T-helper 2 cell (primary cell): ENCODE results near the gene PTPRG.

Experiments used
- DNase-seq, 5 experiments: peaks; one replicate each; pipeline versions ENCODE4 v3.0.0 to v3.0.0-alpha.2; 2012 to 2022

PTPRG gene

DNA sequence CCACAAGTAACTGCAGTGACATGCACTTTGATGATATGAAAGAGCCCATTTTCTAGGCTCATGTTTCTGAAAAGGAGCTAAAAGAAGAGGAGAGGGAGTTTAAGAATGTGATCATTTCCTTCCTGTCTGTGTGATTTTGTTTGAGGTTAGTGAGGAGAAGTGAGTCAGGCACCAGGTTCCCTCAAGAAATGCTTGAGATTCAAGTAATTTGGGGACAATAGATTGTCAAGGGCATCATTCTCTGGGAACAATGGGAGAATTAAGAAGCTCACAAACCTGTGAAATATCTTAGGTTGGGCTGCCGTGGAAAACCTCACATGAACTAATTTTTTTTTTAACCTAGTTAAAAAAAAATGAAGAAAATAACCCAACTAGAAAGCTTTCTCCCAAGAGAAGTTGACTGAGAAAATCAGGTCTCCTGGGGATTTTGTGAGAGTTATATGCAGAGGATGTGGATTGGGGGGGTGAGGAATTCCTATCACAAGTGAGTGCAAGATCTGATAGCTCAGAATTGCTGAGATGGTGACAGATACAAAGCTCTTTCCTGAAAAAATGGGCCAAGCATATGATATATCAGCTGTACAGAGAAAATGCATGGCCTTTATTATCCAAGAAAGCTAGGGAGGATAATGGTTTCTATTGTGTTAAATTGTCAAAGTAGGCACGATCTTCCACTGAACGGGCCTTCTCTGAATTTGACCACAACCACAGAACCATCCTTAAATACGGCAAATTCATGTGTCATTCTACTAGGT, 608.7 kb downstream of the PTPRG start:
- DNase-seq: no peak

DNA sequence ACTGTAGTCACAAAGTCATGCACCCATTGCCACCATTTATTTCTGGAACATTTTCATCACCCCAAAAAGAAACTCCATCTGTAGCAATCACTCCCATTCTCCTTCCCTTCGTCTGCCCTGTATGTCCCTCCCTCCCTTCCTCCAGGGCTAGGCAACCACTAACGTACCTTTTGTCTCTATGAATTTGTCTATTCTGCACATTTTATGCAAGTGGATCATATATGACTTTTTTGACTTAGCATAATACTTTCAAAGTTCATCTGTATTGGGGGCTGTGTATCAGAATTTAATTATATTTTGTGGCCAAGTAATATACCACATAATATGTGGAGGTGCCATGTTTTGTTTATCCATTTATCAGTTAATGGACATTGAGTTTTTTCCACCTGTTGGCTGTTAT, 610.4 kb downstream of the PTPRG start:
- DNase-seq: no peak

DNA sequence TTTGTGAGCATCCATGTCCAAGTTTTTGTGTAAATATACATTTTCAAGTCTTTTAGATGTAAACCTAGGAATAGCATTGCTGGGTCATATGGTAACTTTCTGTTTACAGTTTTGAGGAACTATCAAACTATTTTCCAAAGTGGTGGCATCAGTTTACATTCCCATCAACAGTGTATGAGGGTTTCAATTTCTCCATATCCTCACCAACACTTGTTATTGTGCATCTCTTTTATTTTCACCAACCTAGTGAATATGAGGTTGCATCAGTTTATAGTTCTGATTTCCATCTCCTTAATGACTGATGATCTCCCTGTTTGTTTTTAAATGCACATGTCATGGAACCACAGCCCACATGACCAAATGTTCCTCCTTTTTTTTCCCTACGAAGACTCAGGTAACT, 610.8 kb downstream of the PTPRG start:
- DNase-seq: no peak

DNA sequence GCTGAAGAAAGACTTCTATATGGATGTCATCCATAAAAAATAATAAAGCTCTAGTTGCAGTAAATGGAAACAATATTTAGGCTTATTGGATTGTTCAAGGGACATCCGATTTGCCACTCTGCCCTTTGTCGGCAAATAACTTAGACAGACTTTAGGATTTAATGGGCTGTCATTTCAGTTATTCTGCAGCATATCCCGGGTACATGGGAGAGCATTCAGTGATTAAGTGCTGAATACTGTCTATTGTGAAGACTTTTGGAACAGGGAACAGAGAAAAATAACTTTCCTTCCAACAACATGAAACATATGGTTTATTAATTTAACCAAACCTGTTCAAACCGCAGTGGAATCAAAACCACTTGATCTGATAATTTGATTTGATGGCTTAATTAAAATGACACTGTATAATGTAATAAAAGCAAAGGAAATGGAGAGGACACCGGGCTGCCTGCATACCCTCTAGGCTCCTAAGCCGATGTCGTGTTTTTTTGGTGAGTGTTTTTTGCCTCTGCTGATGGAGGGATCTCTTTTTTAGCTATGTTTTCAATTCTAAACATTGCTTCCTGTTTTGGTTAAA, 612.7 kb downstream of the PTPRG start:
- no peak for DNase-seq

DNA sequence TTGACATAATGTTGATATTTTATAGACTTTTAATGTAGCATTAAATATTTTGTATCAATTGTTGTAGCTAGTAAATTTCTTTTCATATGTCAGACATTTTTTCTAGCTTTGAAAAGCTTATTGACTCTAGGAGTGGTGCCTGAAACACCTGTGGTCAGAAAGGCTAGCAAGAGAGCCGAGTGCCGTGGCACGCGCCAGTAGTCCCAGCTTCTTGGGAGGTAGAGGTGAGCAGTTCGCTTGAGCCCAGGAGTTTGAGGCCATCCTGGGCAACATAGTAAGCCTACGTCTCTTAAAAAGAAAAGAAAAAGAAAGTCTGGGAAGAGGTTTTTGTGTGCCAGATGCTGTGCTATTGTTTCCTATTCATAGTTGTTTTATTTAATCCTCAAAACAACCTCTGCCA, 613.8 kb downstream of the PTPRG start:
- no peak for DNase-seq

DNA sequence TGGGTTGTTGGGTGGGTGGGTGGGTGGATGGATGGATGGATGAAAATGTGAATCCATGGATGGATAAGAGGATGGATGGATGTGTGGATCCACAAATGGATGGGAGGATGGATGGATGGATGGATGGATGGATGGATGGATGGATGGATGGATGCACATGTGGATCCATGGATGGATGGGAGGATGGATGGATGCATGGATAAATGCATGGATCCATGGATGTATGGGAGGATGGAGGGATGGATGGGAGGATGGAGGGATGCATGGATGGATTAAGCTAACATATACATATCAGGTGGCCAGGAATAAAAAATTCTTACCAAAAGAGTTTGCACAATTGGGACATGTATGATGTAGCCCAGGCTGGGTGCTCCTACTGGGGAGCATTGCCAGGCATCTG, 616.7 kb downstream of the PTPRG start:
- no peak for DNase-seq

DNA sequence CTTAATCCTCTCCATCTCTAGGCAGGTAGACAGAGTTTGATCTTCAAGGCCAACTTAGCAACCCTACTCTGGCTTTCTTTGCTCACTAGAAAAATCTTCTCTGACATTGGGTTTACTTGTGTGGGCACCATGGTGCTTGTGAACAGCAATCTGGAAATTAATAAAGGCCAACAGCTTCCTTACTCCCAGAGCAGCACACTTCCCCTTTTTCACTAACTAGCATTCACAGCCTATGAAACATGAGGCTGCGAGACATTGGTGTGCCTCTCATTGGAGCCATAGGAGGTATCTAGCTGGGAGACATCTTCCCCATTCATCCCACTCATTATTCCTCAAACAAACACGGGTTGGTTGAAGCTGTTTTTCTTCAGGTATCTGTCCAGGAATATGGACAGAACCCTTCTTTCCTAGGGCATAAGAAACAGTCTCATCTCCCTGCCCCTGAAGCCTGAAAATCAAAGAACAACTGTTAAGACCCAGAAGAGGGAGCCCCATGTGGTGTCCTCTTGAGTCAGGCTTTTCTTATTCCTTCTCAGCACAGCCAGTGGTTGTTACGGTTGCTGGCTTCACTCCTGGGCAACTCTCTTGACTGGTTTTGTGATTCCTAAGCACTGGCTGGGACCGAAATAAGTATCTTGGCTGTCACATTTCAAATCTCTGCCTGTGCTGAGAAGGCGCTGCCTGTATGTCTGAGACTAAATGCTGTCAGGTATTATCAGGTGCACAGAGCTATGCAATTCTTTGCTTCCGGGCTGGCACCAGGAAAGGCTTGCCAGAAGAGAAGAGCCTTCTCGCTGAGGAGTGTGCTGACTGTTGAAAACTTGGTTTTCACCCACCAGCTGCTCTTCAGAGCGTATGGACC, 617.6 kb downstream of the PTPRG start:
- DNase-seq: no peak

DNA sequence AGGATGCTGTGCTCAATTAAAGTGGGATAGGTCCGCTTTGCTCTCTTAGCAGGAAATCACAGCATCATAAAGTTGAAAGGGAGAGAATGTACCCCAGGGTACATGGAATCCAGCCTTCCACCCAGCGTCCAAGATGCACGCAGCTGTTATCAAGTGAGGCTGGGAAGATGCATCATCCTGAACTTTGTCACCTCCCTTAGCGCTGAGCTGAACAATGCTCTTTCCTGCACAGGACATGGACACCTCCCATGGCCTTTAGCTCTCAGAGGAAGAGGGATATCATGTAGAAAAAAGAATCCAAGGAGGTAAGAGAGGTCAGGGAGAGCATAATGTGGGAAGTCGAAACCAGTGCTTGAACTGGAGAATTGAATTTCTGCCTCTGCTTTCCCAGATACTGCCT, 619.1 kb downstream of the PTPRG start:
- no peak for DNase-seq

DNA sequence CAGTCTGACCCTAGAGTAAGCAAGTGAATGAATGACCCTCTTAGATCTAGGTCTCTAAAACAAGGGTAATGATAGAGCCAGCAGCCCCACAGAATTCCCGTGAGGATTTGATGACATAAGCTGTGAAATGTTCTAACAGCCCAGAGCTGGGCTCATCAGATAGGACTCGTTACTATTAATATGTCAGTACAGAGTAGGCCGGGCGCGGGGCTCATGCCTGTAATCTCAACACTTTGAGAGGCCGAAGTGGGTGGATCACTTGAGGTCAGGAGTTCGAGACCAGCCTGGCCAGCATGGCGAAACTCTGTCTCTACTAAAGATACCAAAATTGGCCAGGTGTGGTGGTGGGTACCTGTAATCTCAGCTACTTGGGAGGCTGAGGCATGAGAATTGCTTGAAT, 621.7 kb downstream of the PTPRG start:
- DNase-seq: no peak

DNA sequence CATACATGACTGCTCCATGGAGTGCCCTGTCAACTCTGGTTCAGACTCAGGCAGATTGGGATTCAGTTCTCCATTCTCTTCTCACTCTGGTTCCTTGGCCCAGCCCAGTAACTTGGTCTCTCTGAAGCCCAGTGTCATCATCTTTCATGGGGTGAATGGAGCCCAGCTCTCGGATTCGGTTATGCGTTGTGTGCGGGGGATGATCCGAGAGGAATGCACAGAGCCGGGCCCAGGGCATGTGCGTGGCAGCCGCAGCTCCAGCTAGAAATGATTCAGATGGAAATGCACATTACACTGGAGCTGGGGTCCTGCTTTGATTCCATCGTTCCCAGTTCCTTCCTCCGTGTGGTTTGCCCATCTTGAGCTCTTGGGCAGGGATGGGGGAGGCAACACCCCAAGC, 622.6 kb downstream of the PTPRG start:
- no peak for DNase-seq

DNA sequence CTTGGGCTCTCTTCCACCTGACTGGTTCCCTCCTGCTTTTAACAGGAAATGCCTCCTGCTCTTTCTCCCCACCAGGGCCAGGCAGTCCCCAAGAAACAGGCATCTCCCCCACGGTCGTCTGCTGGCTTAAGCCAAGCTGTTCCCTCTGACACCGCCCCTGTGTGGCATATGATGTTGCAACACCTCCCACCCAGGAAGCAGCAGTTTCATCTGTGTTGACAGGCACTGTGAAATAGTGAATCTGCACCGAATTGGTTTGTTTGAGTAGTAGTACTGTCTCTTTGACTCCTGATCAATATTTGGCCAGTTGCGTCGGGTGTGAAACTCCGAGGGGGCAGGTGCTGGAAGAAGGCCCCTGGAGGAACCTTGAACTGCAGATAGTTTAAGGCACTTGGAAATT, 623.2 kb downstream of the PTPRG start:
- DNase-seq: no peak

DNA sequence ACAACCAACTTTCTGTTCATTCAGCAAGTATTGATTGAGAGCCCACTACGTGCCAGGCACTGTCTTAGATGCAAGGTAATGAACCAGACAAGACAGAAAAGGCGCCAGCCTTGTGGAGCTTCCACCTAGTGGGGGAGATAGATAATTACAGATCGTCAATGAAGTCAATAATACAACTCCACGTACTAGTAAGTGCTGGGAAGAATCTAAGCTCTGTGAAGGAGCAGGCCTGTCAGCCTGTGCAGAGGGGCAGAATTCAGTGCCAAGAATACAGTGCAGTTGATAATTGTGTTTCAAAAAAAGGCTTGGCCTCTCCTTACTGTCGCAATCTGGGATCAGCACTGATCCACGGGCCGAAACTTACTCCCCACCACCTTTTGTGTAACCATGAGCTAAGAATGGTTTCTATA, 625.7 kb downstream of the PTPRG start:
- DNase-seq: no peak

DNA sequence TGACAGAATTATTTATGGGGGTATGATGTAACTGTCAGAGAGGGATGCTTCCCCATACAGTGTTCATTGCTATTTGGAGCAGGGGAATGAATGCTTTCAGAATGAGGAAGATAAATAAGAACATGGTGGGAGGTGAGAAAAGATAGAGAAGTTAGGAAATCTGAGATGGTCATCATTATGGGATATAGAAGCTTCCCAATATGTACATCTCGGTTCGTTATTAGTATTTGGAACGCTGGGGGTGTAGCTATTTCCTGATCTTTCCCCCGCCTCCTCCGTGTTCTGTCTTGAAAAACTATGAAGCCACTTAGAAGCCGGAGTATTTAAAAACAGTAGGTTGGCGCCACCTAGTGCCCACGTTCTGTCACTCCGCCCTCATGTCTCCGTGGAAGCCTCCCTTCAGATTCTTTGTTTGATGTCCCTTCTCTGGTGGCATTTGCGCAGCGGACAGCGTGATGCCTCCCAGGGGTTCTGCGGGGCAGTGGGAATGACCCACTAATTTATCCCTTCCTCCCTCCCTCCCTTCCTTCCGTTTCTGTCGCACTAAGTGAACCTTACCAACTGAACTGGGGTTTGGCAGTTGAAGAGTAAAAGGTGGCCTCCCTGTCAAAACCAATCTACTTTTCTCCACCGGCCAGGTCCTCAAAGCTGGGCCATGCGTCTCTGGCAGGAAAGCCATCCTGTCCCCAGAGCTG, 627.5 kb downstream of the PTPRG start:
- DNase-seq: peak in 4 of 5 experiments; percentile 22 to 67 (median 44)

DNA sequence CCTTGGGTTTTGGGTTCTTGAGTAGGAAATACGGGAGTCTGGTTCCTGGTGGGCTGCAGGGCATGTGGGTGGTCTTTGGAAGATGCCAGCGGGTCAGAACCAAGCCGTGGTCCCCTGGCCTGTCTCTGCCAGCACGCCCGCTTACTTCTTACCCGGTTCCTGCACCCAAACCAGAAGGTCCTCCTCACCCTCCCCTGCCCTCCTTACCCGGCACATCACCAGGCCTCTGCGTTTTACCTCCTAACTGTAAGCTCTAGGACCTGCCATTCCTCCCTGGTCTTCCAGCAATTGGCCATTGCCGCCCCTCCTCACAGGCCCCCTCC, 628.0 kb downstream of the PTPRG start:
- no peak for DNase-seq

DNA sequence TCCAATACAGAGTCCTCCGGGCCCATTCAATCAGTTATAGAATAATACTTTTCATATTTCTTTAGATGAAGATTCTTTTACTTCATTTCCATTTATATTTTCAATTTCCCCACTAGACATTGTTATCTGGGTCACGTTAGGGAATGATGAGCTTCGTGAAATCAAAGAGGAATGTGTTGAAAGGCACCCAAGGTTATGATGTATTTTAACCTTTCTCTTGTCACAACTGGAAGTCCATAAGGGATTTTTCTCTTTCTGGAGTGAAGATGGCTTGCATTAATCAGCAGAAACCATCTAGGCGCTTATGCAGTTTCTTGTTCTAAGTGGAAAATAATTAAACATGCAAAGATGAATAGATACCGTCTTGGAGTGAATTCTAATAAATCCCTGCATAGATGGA, 631.5 kb downstream of the PTPRG start:
- no peak for DNase-seq

DNA sequence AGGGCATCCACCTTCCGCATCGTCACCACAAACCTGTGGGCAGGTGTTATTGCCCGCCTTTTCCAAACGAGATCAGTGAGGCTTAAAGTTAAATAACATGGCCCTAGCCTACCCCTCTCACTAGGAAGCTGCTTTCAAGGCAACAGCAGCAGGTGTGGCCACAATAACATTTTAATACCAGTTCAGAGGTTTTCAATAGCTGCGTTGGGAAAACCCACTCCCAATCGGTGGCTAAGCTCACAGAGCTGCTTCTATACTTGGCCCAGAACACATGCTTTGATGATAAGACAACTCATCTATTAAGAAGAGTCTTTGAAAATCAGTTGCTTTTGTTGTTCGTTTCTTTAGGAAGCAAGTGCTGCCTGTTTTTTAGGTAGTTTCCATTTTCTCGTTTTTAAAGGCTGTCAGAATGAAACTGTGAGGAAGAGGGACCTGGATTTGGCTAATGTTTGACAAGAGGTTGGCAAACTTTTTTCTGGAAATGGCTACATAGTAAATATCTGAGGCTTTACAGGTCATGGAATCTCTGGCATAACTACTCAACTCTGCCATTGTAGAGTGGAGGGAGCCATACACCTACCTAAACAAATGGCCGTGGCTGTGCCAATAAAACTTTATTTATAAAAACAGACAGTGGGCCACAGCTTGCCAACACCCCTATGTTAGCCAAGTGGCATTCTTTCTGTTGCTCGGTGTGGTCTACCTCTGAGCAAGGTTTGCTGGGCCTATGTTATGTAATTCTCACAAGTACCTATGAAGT, 632.4 kb downstream of the PTPRG start:
- no peak for DNase-seq

DNA sequence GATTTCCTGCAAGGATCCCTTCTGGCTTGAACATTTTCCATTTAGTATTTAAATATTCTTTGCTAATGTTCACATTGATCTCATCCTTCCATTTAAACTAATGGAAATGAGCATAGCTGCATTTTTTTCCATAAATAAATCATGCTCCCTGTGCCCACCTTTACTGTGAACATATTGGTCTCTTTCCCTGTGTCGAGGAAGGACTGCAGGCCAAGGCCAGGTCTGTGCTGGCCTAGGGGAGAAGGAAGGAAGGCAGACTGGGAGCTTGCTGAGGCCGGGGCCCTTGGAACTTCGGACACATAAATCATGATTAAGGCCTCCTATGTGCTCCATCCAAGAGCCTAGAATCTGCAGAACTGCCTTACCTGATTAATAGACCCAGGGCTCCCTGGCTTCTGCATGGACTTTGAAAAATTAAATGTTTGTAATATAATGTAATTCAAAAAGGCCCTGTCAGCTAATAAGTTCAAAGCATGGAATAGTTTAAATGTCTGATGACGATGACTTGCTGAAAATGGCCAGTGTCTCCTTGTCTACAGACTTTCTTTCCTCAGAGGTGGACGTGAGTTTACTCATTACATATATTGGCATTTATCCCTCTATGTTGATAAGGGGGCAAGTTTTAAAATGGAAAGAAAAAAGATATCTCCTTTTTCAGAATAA, 636.1 kb downstream of the PTPRG start:
- no peak for DNase-seq

DNA sequence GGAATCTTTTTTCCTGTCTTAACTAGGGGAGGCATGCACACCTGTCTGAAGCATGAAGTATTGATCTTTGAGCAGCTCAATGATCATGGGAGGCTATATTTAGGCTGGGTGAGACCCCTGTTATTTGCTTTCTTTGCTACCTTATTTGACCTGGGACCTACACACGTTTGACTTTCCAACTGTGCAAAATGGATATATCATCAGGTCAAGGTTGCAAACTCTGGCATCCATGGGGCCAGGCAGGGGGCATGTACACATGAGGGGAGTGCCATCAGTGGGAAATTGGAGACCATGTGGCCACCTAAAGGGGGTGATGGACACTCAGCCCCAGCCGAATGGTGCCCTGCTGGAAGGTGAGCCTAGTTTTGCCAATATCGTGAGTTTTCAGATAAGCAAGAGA, 637.8 kb downstream of the PTPRG start:
- no peak for DNase-seq

DNA sequence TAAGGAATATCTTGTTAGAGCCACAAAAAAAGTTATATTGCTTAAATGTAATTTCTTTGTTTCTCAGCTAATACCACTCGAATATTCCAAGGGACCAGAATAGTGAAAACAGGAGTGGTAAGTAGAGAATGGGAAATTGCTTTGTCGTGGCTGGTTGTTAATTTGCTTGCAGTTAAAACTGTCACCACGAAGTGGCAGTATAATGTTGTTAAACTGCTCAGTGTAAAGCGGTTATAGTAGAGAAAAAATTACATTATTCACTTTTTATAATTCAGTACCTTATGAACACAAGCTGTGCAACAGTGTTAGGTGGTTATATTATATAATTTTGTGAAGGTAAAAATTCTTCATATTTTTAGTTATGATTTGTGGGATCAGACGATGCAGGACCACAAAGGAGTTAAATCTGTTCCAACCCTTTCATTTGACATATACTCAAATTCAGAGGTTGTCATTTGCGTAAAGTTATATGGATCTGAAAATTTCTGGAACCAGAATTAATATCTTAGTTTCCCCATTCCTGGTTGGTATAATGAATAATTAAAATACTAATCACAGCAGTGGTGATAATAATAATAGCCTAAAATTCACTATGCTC, 640.2 kb downstream of the PTPRG start:
- peak in 1 of 5 experiments; percentile 11 for DNase-seq

DNA sequence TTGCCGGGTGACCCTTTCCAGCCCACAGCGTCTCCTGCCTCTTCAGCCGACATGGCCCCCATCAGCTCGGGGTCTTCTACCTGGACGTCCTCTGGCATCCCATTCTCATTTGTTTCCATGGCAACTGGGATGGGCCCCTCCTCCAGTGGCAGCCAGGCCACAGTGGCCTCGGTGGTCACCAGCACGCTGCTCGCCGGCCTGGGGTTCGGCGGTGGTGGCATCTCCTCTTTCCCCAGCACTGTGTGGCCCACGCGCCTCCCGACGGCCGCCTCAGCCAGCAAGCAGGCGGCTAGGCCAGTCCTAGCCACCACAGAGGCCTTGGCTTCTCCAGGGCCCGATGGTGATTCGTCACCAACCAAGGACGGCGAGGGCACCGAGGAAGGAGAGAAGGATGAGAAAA, 641.8 kb downstream of the PTPRG start:
- no peak for DNase-seq

DNA sequence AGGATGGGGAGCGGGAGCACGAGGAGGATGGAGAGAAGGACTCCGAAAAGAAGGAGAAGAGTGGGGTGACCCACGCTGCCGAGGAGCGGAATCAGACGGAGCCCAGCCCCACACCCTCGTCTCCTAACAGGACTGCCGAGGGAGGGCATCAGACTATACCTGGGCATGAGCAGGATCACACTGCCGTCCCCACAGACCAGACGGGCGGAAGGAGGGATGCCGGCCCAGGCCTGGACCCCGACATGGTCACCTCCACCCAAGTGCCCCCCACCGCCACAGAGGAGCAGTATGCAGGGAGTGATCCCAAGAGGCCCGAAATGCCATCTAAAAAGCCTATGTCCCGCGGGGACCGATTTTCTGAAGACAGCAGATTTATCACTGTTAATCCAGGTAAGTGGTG, 642.2 kb downstream of the PTPRG start:
- no peak for DNase-seq

DNA sequence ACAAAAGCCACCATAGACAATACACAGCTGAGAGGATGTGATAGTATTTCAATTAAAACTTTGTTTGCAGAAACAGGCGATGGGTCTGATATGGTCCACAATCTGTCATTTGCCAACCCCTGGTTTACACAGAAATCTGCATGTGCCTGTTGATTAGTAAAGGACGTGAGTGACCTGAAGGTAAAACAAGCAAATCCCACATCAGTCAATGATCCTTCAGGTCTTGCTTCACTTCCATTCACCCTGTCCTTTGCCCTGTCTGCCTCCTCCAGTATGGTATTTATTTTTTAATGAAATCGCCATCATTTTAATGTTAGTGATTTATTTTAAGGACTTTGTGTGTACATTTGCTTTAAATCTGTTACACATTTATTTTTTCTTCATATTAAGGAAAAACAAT, 645.8 kb downstream of the PTPRG start:
- DNase-seq: no peak
